IPS-15b (cell line): ENCODE data around the gene GIMAP2.
"Not testable (repeated sequence)": the region's sequence is repeated elsewhere in the genome, so short reads cannot be mapped to it uniquely, and the experiment has no call there.

Experiments
- H3K27me3 ChIP-seq: one replicate; pipeline ENCODE4 v1.6.1; 2013; ENCODE audit warnings: low read length; ENCODE audit not compliant: control insufficient read depth, insufficient read depth
- H3K36me3 ChIP-seq: one replicate; pipeline ENCODE4 v1.6.1; 2013; ENCODE audit warnings: low read length; ENCODE audit not compliant: control insufficient read depth, insufficient read depth
- H3K4me1 ChIP-seq: one replicate; pipeline ENCODE4 v1.6.1; 2013; ENCODE audit warnings: mild to moderate bottlenecking, low read length; ENCODE audit not compliant: control insufficient read depth, insufficient read depth
- H3K4me3 ChIP-seq: one replicate; pipeline ENCODE4 v1.5.1; 2013; ENCODE audit warnings: low read depth, low read length
- H3K9ac ChIP-seq: one replicate; pipeline ENCODE4 v1.6.1; 2013; ENCODE audit warnings: low read depth, mild to moderate bottlenecking, low read length
- H3K9me3 ChIP-seq: one replicate; pipeline ENCODE4 v1.6.1; 2013; ENCODE audit warnings: mild to moderate bottlenecking, low read length; ENCODE audit not compliant: control insufficient read depth, insufficient read depth

GIMAP2 gene

GRCh38 chr7:150685219-150686029 lies at the start of gene GIMAP2:
Gene GIMAP2 (plus strand): TSS chr7:150685706. CDS start chr7:150687060, 1,354 bp downstream.
- Histone ChIP-seq H3K36me3 (no peaks in the 10 kb centered on the region), H3K9ac (no peak within 1 kb of the TSS), H3K9me3 (no peaks in the 10 kb centered on the region), H3K4me3 (no peak within 1 kb of the TSS), H3K27me3 (peaks cover 8% of the 10 kb centered on the region), H3K4me1 (peaks cover 7% of the 10 kb centered on the region)

GRCh38 chr7:150641854-150642253 lies 43.7 kb upstream of the GIMAP2 start:
- H3K4me3 ChIP-seq: no peak overlapping the region
- H3K9ac ChIP-seq: no peak overlapping the region
- H3K4me1 ChIP-seq: no peaks in the 10 kb centered on the region
- H3K36me3 ChIP-seq: no peaks in the 10 kb centered on the region
- H3K9me3 ChIP-seq: no peaks in the 10 kb centered on the region
- H3K27me3 ChIP-seq: no peaks in the 10 kb centered on the region

- Histone ChIP-seq H3K9ac (no peak overlapping the region), H3K36me3 (no peaks in the 10 kb centered on the region), H3K9me3 (no peaks in the 10 kb centered on the region), H3K4me3 (no peak overlapping the region), H3K27me3 (no peaks in the 10 kb centered on the region), H3K4me1 (no peaks in the 10 kb centered on the region)
Observed at GRCh38 chr7:150642926-150643325, 42.6 kb upstream of the GIMAP2 start.

- no peaks in the 10 kb centered on the region for H3K27me3 ChIP-seq
- H3K9ac ChIP-seq: no peak overlapping the region
- no peaks in the 10 kb centered on the region for H3K36me3 ChIP-seq
- H3K4me3 ChIP-seq: no peak overlapping the region
- no peaks in the 10 kb centered on the region for H3K9me3 ChIP-seq
- no peaks in the 10 kb centered on the region for H3K4me1 ChIP-seq
Observed at GRCh38 chr7:150645259-150646020, 40.1 kb upstream of the GIMAP2 start.

- Histone ChIP-seq H3K27me3 (no peaks in the 10 kb centered on the region), H3K9ac (no peak overlapping the region), H3K36me3 (no peaks in the 10 kb centered on the region), H3K4me1 (no peaks in the 10 kb centered on the region), H3K9me3 (no peaks in the 10 kb centered on the region), H3K4me3 (no peak overlapping the region)
Observed at GRCh38 chr7:150648353-150649079, 37.0 kb upstream of the GIMAP2 start.

GRCh38 chr7:150649080-150649385 lies 36.5 kb upstream of the GIMAP2 start:
- H3K4me3 ChIP-seq: no peak overlapping the region
- no peaks in the 10 kb centered on the region for H3K27me3 ChIP-seq
- H3K9me3 ChIP-seq: no peaks in the 10 kb centered on the region
- no peaks in the 10 kb centered on the region for H3K4me1 ChIP-seq
- no peak overlapping the region for H3K9ac ChIP-seq
- H3K36me3 ChIP-seq: no peaks in the 10 kb centered on the region

- no peaks in the 10 kb centered on the region for H3K36me3 ChIP-seq
- peaks cover 3% of the 10 kb centered on the region for H3K27me3 ChIP-seq
- H3K9ac ChIP-seq: no peak overlapping the region
- H3K4me3 ChIP-seq: no peak overlapping the region
- no peaks in the 10 kb centered on the region for H3K4me1 ChIP-seq
- peaks cover 7% of the 10 kb centered on the region for H3K9me3 ChIP-seq
Observed at GRCh38 chr7:150654692-150655091, 30.8 kb upstream of the GIMAP2 start.

- peaks cover 7% of the 10 kb centered on the region for H3K9me3 ChIP-seq
- no peak overlapping the region for H3K9ac ChIP-seq
- H3K4me1 ChIP-seq: no peaks in the 10 kb centered on the region
- H3K4me3 ChIP-seq: no peak overlapping the region
- no peaks in the 10 kb centered on the region for H3K36me3 ChIP-seq
- H3K27me3 ChIP-seq: peaks cover 3% of the 10 kb centered on the region
Observed at GRCh38 chr7:150656047-150656446, 29.5 kb upstream of the GIMAP2 start.

- H3K4me1 ChIP-seq: no peaks in the 10 kb centered on the region
- H3K27me3 ChIP-seq: peaks cover 3% of the 10 kb centered on the region
- H3K9ac ChIP-seq: no peak overlapping the region
- no peak overlapping the region for H3K4me3 ChIP-seq
- H3K36me3 ChIP-seq: no peaks in the 10 kb centered on the region
- H3K9me3 ChIP-seq: peaks cover 7% of the 10 kb centered on the region
Observed at GRCh38 chr7:150657526-150657925, 28.0 kb upstream of the GIMAP2 start.

- no peak overlapping the region for H3K4me3 ChIP-seq
- peaks cover 3% of the 10 kb centered on the region for H3K27me3 ChIP-seq
- no peak overlapping the region for H3K9ac ChIP-seq
- no peaks in the 10 kb centered on the region for H3K4me1 ChIP-seq
- H3K9me3 ChIP-seq: peaks cover 7% of the 10 kb centered on the region
- no peaks in the 10 kb centered on the region for H3K36me3 ChIP-seq
Observed at GRCh38 chr7:150660939-150661613, 24.4 kb upstream of the GIMAP2 start.

GRCh38 chr7:150662821-150663220 lies 22.7 kb upstream of the GIMAP2 start:
- H3K27me3 ChIP-seq, H3K4me1 ChIP-seq, H3K36me3 ChIP-seq, H3K4me3 ChIP-seq, H3K9me3 ChIP-seq, H3K9ac ChIP-seq: not testable (repeated sequence)
